Lower leg skin (tissue), 4 donors: ENCODE data around the gene ZNF133. TPM values are rescaled to one million over a fixed set of nuclear protein-coding genes. Genes with fewer than 3 reads are reported as not detected.

Experiments used
- DNase-seq, 2 donors: peaks; one replicate each; pipeline ENCODE4 v3.0.0-alpha.2; 2019; ENCODE audit warnings: low spot score in 2 of 2
- H3K4me3 ChIP-seq: fragments of 200-600 bp; sonication (generic); 2 replicates; pipeline ENCODE4 v1.5.1; 2017; ENCODE audit warnings: mild to moderate bottlenecking, low read depth; ENCODE audit not compliant: poor library complexity, severe bottlenecking
- POLR2A ChIP-seq, 2 donors: fragments of 450-650 bp; IDR thresholded peaks; one replicate each; pipeline ENCODE4 v1.6.1; 2016 to 2017; ENCODE audit warnings: antibody characterized with exemption in 2 of 2, mild to moderate bottlenecking in 1 of 2, moderate library complexity in 1 of 2
- WGBS, 2 donors: methylation state at CpG; one replicate each; pipeline ENCODE4 v1.1.5; 2018; 5-methylcytosine and 5-hydroxymethylcytosine counted together
- intact Hi-C: fragments of 100-400 bp; cut with DNase I; formaldehyde crosslinking; loops from one replicate; pipeline ENCODE4 v1.15.0; 2023; ENCODE audit warnings: low total_unique reads
- total RNA-seq, 4 donors: library from RNA; depleted of rRNA; stranded (reverse); fragments of >200 nt; gene quantifications; one replicate each; pipeline ENCODE4 v1.1.0, GENCODE V29; 2016
- TF ChIP-seq, protein P1 (sequence below), 3 donors: fragments of 450-650 bp; IDR thresholded peaks; one replicate each; pipeline ENCODE4 v1.5.1; 2016; ENCODE audit warnings: antibody characterized with exemption in 3 of 3, mild to moderate bottlenecking in 3 of 3, moderate library complexity in 2 of 3

The ZNF133 gene
- total RNA-seq, 4 donors from 2014 or later: 14.3 to 27.8 (median 23.7) TPM

DNA sequence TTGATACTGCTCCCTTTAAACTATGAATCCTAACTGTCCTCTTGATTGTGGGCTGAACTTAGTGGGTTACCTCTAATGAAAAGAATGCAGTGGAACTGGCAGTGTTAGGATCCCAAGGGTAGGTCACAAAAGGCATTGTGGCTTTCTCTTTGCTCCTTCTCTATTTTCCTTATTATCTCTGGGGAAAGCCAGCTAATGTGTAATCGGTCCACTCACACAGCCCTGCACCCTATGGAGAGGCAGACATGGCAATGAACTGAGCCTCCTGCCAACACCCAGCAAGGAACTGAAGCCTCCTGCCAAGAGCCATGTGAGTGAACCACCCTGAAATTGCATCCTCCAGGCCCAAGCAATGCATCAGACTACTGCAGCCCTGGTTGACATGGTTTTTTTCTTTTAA, 24.6 kb upstream of the ZNF133 start:
- WGBS, 2 donors: 27 to 35% methylated on average over 1 of the region's 1 CpG
- no peak for DNase-seq
- TF ChIP-seq, protein P1, sequence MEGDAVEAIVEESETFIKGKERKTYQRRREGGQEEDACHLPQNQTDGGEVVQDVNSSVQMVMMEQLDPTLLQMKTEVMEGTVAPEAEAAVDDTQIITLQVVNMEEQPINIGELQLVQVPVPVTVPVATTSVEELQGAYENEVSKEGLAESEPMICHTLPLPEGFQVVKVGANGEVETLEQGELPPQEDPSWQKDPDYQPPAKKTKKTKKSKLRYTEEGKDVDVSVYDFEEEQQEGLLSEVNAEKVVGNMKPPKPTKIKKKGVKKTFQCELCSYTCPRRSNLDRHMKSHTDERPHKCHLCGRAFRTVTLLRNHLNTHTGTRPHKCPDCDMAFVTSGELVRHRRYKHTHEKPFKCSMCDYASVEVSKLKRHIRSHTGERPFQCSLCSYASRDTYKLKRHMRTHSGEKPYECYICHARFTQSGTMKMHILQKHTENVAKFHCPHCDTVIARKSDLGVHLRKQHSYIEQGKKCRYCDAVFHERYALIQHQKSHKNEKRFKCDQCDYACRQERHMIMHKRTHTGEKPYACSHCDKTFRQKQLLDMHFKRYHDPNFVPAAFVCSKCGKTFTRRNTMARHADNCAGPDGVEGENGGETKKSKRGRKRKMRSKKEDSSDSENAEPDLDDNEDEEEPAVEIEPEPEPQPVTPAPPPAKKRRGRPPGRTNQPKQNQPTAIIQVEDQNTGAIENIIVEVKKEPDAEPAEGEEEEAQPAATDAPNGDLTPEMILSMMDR (IDR thresholded peaks at IDR 0.05): no peak
- TF ChIP-seq POLR2A (IDR thresholded peaks at IDR 0.05): no peak
- intact Hi-C loops: no loop called here
- H3K4me3 ChIP-seq: no peak overlapping the region

DNA sequence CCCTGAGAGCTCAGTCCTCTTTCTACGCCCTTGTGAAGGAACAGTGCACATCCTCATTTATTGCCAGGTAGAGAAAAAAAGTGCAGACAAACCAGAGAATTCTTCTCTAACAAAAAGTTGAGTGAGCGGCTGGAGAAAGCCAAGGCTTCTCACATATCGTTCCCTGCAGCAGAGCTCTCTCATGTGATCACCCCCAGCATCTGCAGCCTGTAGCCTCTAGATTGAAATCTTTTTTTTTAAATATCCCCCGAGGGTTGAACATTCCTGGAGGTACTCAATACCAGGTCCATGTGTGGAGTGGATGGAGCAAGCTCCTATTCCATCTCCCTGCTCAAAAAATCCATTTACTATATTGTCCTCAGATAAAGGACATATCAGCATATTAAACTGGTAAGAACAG, 22.9 kb upstream of the ZNF133 start:
- intact Hi-C loops: no loop called here
- 48% methylated on average over 4 of the region's 4 CpGs for WGBS, 2 donors
- TF ChIP-seq POLR2A (IDR thresholded peaks at IDR 0.05): no peak
- TF ChIP-seq, protein P1 (IDR thresholded peaks at IDR 0.05): no peak

DNA sequence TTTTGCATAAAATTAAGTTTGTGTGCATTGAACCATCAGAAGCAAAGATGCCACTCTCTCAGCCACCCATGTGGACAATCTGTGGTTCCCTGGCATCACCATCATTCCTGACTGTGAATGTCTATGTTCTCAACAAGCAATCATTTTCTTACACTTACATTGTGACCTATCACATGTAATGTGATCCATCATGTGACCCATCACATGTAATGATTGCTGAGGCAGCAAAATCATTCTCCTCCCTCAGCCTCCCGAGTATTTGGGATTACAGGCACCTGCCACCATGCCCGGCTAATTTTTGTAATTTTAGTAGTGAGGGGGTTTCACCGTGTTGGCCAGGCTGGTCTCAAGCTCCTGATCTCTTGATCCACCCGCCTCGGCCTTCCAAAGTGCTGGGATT, 22.0 kb upstream of the ZNF133 start:
- intact Hi-C loops: no loop called here
- TF ChIP-seq, protein P1 (IDR thresholded peaks at IDR 0.05): no peak
- no peak for TF ChIP-seq POLR2A (IDR thresholded peaks at IDR 0.05)
- 86 to 91% methylated on average over 5 of the region's 5 CpGs for WGBS, 2 donors
- no peak for DNase-seq
- H3K4me3 ChIP-seq: no peak overlapping the region

More for the DNA sequence above, 22.9 kb upstream of the ZNF133 start:
- DNase-seq: no peak
- H3K4me3 ChIP-seq: no peak overlapping the region

DNA sequence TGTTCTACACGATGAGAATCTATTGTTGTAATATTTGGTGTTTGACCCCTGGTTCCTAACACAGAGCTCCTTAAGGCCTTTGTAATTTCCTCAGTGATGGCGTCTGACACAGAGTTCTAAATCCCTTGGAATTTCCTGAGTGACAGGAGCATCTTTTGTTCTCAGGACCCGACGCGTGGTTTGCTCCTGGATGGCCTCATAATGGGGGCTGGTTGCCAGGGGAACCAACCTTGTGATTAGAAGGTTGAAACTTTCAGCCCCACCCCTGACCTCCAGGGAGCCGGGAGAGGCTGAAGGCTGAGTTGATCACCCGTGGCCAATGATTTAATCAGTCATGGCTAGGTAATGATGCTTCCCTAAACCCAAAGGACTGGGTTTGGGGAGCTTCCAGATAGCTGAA, 20.5 kb upstream of the ZNF133 start:
- TF ChIP-seq POLR2A (IDR thresholded peaks at IDR 0.05): no peak
- TF ChIP-seq, protein P1 (IDR thresholded peaks at IDR 0.05): no peak
- H3K4me3 ChIP-seq: no peak overlapping the region
- WGBS, 2 donors: 45 to 47% methylated on average over 7 of the region's 7 CpGs
- intact Hi-C loops: no loop called here
- DNase-seq: no peak

DNA sequence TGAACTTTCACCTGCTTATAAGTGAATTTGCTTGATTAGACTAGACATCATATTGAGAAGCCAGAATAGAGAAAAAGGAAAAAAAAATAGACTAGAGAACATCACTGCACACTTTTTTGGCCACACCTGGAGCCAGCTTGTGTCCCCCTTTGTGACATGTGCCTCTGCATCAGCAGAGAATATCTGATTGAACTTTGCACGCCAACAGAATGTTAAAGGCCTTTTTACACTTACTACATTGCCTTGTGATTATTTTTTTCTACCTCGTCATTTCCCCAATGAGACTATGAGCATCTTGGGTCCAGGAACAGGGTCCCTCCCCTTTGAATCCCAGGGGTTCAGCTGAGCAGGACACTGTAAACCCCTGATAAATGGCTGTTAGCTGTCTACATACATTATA, 17.2 kb upstream of the ZNF133 start:
- 84 to 86% methylated on average over 2 of the region's 2 CpGs for WGBS, 2 donors
- no peak overlapping the region for H3K4me3 ChIP-seq
- DNase-seq: no peak
- intact Hi-C loops: loop anchor here (2.0 kb wide), 1 partner anchor 44 kb away; no protein-coding TSS in a partner anchor
- no peak for TF ChIP-seq POLR2A (IDR thresholded peaks at IDR 0.05)
- TF ChIP-seq, protein P1 (IDR thresholded peaks at IDR 0.05): no peak

DNA sequence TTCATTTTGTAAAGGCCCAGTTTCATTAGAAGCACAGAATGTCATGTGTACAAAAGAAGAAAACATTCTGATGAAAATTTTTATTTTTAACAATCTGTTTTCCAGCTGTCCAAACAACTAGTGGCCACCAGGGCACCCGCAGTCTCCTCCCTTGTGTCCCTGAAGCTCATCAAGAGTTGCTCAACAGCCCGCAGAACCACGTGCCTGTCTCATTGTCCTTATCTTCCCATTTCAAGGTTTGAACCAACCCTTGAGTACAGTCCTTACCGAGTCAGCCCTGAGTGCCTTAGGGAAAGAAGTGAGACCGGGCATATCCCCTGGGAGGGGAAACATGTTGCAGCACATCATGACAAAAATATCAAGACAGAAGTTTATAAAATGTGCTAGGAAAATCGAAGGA, 15.9 kb upstream of the ZNF133 start:
- no peak overlapping the region for H3K4me3 ChIP-seq
- whole genome bisulfite sequencing, 2 donors: 28 to 38% methylated on average over 6 of the region's 6 CpGs
- intact Hi-C loops: no loop called here
- TF ChIP-seq POLR2A (IDR thresholded peaks at IDR 0.05): no peak
- TF ChIP-seq, protein P1 (IDR thresholded peaks at IDR 0.05): no peak
- no peak for DNase-seq
